ENCODE results near the gene DENND5B.

Gene DENND5B

DNA sequence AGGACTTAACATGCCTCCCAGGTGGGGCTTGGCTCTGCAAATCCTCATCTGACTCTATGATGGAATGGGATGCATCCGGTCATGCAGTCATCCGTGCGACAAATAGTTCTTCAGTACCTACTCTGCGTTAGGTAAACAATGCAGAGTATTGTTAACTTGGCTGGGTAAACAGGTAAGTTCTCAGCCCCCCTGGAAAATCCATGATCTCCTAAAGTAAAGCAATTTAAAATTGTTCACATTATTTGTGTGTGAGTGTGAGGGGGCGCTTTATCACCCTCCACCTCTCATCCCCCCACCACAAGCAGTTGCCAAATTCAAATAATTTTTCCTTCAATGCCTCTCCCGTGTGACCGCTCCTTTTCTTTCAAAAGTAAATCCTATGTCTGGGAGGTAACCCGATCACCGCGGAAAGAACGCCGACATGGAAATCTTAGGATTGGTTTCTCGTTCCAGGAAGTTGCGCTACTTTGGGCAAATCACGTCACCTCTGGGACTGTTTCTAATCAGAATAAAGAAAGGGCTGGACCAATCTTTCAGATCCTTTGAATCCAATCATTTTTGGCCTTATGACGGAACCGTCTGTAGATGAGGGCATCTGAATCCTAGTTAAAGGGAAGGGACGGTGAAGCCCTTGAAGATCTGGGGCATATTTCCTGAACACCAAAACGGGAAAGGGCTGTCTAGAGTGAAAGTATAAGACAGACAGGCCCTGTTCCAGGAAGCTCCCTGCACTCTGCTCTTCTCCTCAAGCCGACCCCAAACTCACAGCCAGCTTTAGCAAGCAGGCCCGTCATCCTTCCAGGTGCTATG is 221.0 kb downstream of the DENND5B start (continued):
- TF ChIP-seq, protein P1, sequence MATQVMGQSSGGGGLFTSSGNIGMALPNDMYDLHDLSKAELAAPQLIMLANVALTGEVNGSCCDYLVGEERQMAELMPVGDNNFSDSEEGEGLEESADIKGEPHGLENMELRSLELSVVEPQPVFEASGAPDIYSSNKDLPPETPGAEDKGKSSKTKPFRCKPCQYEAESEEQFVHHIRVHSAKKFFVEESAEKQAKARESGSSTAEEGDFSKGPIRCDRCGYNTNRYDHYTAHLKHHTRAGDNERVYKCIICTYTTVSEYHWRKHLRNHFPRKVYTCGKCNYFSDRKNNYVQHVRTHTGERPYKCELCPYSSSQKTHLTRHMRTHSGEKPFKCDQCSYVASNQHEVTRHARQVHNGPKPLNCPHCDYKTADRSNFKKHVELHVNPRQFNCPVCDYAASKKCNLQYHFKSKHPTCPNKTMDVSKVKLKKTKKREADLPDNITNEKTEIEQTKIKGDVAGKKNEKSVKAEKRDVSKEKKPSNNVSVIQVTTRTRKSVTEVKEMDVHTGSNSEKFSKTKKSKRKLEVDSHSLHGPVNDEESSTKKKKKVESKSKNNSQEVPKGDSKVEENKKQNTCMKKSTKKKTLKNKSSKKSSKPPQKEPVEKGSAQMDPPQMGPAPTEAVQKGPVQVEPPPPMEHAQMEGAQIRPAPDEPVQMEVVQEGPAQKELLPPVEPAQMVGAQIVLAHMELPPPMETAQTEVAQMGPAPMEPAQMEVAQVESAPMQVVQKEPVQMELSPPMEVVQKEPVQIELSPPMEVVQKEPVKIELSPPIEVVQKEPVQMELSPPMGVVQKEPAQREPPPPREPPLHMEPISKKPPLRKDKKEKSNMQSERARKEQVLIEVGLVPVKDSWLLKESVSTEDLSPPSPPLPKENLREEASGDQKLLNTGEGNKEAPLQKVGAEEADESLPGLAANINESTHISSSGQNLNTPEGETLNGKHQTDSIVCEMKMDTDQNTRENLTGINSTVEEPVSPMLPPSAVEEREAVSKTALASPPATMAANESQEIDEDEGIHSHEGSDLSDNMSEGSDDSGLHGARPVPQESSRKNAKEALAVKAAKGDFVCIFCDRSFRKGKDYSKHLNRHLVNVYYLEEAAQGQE (tag by site-specific recombination; IDR thresholded peaks at IDR 0.05) = no peak
- TF ChIP-seq, protein P2, sequence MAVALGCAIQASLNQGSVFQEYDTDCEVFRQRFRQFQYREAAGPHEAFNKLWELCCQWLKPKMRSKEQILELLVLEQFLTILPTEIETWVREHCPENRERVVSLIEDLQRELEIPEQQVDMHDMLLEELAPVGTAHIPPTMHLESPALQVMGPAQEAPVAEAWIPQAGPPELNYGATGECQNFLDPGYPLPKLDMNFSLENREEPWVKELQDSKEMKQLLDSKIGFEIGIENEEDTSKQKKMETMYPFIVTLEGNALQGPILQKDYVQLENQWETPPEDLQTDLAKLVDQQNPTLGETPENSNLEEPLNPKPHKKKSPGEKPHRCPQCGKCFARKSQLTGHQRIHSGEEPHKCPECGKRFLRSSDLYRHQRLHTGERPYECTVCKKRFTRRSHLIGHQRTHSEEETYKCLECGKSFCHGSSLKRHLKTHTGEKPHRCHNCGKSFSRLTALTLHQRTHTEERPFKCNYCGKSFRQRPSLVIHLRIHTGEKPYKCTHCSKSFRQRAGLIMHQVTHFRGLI (tag by site-specific recombination; IDR thresholded peaks at IDR 0.05) = peak; percentile 26; the same call in 1 of the 2 replicates
- no peak for TF ChIP-seq ZNF184 (tag by site-specific recombination; IDR thresholded peaks at IDR 0.05)
- TF ChIP-seq ZNF521 (tag by site-specific recombination; IDR thresholded peaks at IDR 0.05) = no peak
- no peak for TF ChIP-seq ZNF302 (tag by site-specific recombination; IDR thresholded peaks at IDR 0.05; ENCODE audit: low read depth)
- no peak for TF ChIP-seq BCL11A (tag by site-specific recombination; IDR thresholded peaks at IDR 0.05; ENCODE audit: low read depth)
- peak; percentile 54; the same call in 1 of the 2 replicates for TF ChIP-seq ZNF501 (tag by site-specific recombination; IDR thresholded peaks at IDR 0.05)
- TF ChIP-seq SCRT2 (tag by site-specific recombination; IDR thresholded peaks at IDR 0.05) = no peak
- no peak for TF ChIP-seq ZNF561 (tag by site-specific recombination; IDR thresholded peaks at IDR 0.05; ENCODE audit: borderline replicate concordance)
- TF ChIP-seq ZFHX2 (tag by site-specific recombination; conservative IDR thresholded peaks at IDR 0.05) = 0 out of 2 replicates have a peak, but pooled peaks have one; percentile 8
- TF ChIP-seq, protein P3, sequence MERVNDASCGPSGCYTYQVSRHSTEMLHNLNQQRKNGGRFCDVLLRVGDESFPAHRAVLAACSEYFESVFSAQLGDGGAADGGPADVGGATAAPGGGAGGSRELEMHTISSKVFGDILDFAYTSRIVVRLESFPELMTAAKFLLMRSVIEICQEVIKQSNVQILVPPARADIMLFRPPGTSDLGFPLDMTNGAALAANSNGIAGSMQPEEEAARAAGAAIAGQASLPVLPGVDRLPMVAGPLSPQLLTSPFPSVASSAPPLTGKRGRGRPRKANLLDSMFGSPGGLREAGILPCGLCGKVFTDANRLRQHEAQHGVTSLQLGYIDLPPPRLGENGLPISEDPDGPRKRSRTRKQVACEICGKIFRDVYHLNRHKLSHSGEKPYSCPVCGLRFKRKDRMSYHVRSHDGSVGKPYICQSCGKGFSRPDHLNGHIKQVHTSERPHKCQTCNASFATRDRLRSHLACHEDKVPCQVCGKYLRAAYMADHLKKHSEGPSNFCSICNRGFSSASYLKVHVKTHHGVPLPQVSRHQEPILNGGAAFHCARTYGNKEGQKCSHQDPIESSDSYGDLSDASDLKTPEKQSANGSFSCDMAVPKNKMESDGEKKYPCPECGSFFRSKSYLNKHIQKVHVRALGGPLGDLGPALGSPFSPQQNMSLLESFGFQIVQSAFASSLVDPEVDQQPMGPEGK (tag by site-specific recombination; IDR thresholded peaks at IDR 0.05) = peak; percentile 74
- TF ChIP-seq ZNF132 (tag by site-specific recombination; IDR thresholded peaks at IDR 0.05; ENCODE audit: borderline replicate concordance) = no peak
- TF ChIP-seq ZNF660 (tag by site-specific recombination; IDR thresholded peaks at IDR 0.05) = peak; percentile 15; the same call in 1 of the 2 replicates
- TF ChIP-seq ZNF223 (tag by site-specific recombination; IDR thresholded peaks at IDR 0.05) = no peak

DNA sequence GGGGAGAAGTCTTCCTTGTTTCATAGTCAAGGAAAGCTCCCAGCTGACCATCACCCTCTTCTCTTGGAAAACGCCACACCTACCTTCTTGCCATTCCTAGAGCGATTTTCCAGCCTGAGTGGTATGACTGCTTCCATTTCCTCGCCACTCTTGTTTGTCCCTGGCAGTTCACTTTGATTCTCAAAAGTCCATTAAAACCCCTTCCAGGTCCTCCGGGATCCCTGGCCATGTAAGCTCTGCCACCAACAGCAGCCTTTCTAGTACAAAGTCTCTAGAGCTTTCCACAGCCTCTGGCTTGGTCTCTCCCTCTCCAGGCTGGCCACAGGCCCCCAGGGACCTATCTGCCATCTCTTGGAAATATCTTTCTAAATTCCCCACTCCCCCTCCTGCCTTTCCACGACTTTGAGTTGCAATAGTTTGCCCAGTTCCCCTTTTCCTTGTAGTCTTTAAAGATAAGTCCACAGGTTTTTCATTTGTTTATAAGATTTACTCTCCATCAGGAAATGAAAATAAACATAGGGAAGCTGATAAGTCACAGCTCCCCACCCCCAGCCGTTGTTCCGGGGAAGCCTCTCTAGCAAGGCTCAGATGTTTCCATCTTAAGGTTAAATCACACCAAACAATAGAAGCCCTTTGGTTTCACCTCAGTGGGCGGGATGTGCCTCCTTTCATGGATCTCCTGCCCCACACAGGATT is 222.1 kb downstream of the DENND5B start:
- H3K9me3 ChIP-seq (ENCODE audit: control insufficient read depth, insufficient read depth, low read depth, low read length) = no peaks in the 10 kb centered on the region
- CTCF ChIA-PET = interaction anchor here (0.6 to 1.6 kb wide), 4 partner anchors 34 to 1163 kb away, joined by 3 to 13 read pairs (median 4); no protein-coding TSS in a partner anchor
- H3K36me3 ChIP-seq (ENCODE audit: control insufficient read depth in 2 of 2, insufficient read depth in 1 of 2, low read length in 2 of 2) = no peaks in the 10 kb centered on the region
- POLR2A ChIA-PET = interaction anchor here (0.5 to 1.5 kb wide), 3 partner anchors 26 to 305 kb away, joined by 3 to 5 read pairs (median 3); partner anchors contain the start of gene SINHCAF
- H3K4me1 ChIP-seq (ENCODE audit: control insufficient read depth, insufficient read depth, low read length) = peaks cover 21% of the 10 kb centered on the region
- no peak overlapping the region for H3K4me3 ChIP-seq (ENCODE audit: low read depth, low read length)
- peak overlapping the region; percentile 89 for H3K27ac ChIP-seq (ENCODE audit: extremely low read depth, low read depth, low read length)
- TF ChIP-seq KLF10 (tag by site-specific recombination; IDR thresholded peaks at IDR 0.05) = no peak
- TF ChIP-seq ZNF785 (tag by site-specific recombination; IDR thresholded peaks at IDR 0.05) = no peak
- no peak for TF ChIP-seq ZNF670 (tag by site-specific recombination; IDR thresholded peaks at IDR 0.05; ENCODE audit: low read depth)
- TF ChIP-seq, protein P1 (tag by site-specific recombination; IDR thresholded peaks at IDR 0.05) = peak; percentile 72; the same call in 1 of the 2 replicates
- no peak for TF ChIP-seq ZNF311 (tag by site-specific recombination; IDR thresholded peaks at IDR 0.05; ENCODE audit: borderline replicate concordance)
- TF ChIP-seq GLIS1 (tag by site-specific recombination; IDR thresholded peaks at IDR 0.05) = peak; percentile 42
- peak; percentile 50; the same call in 1 of the 2 replicates for TF ChIP-seq ZNF335 (tag by site-specific recombination; conservative IDR thresholded peaks at IDR 0.05)
- TF ChIP-seq ZNF202 (tag by site-specific recombination; IDR thresholded peaks at IDR 0.05; ENCODE audit: borderline replicate concordance) = no peak
- TF ChIP-seq ZNF239 (tag by site-specific recombination; IDR thresholded peaks at IDR 0.05) = no peak
- TF ChIP-seq GFI1B (tag by site-specific recombination; IDR thresholded peaks at IDR 0.05) = peak; percentile 44; the same call in 1 of the 2 replicates
- peak; percentile 32; the same call in 1 of the 2 replicates for TF ChIP-seq KLF9 (tag by site-specific recombination; IDR thresholded peaks at IDR 0.05; ENCODE audit: low read depth)

Data from HEK293 (cell line).